ENCODE results near the gene ATXN7.

The ATXN7 gene

GRCh38 chr3:63905731-63906620 lies 42.3 kb downstream of the ATXN7 start:
- DNase-seq (ENCODE audit: low spot score): no peak

GRCh38 chr3:63908081-63908736 lies 44.5 kb downstream of the ATXN7 start:
- peak; percentile 11 for DNase-seq (ENCODE audit: low spot score)

GRCh38 chr3:63908776-63909175 lies 45.1 kb downstream of the ATXN7 start:
- DNase-seq (ENCODE audit: low spot score): no peak

GRCh38 chr3:63909431-63909830 lies 45.8 kb downstream of the ATXN7 start:
- no peak for DNase-seq (ENCODE audit: low spot score)

DNA sequence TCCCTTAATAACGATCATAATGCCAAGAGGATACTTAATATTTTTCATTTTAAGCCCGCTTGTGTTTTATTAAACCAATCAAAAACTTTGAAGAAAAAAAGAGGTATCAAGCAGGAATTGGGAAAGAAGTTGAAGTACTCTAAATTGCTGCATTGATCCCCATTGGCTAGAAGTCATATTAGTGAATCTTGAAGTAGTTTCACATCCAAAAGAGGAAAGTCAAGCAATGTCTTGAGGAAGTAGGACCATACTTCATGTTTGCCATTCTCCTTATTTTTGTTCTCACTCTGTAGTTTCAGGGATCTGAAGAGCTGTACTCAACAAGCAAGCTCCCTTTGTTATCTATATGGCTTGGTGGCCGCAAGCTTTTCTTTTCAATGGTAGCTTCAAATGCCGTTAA lies 46.3 kb downstream of the ATXN7 start:
- DNase-seq (ENCODE audit: low spot score): no peak

DNA sequence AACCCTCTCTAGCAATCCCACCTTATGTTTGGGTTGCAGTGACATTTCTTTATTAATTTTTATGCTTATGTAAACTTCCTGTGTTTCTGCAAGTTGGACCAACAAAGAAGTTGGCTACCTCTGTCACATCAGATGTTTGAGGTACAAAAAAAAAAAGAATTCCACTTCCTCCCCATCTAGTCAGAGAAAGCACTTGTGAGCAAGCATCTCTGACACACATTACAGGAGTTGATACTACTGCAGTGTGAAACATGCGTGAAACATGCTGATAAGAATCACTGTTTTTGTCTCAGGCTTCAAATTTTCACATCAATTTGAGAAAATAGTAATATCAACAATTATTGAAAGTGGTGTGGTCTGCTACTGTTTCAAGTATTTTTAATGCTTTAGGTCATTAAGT lies 47.2 kb downstream of the ATXN7 start:
- no peak for DNase-seq (ENCODE audit: low spot score)

GRCh38 chr3:63911509-63911872 lies 47.8 kb downstream of the ATXN7 start:
- no peak for DNase-seq (ENCODE audit: low spot score)

- peak; percentile 53 for DNase-seq (ENCODE audit: low spot score)
Measured at GRCh38 chr3:63911873-63912767, 48.5 kb downstream of the ATXN7 start, which contains the start of gene SCAANT1. SCAANT1 (minus strand) TSS chr3:63912383.

- peak; percentile 38 for DNase-seq (ENCODE audit: low spot score)
Measured at GRCh38 chr3:63912768-63913588, 49.3 kb downstream of the ATXN7 start.

- DNase-seq (ENCODE audit: low spot score): no peak
Measured at GRCh38 chr3:63914312-63914711, 50.6 kb downstream of the ATXN7 start.

GRCh38 chr3:63918321-63918720 lies 54.7 kb downstream of the ATXN7 start:
- DNase-seq (ENCODE audit: low spot score): no peak

DNA sequence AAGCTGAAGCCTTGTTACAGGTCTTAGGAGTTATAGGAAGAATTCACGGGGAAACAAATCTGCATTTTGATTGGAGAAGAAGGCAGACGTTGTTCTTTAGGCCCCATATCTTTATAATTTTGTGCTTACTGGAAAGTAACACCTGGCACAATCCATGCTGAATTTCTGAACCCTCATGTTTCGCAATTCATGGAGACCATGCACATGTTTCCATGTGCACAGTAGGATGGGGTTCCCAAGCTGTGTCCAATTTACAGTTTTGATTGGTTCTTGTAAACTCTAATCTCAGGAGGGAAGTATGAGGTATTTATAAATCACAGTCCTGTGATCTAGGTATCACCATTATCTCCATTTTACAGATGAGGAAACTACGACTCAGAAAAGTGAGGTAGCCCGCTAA lies 56.3 kb downstream of the ATXN7 start:
- DNase-seq (ENCODE audit: low spot score): no peak

- DNase-seq (ENCODE audit: low spot score): no peak
Measured at GRCh38 chr3:63921741-63922482, 58.2 kb downstream of the ATXN7 start.

DNA sequence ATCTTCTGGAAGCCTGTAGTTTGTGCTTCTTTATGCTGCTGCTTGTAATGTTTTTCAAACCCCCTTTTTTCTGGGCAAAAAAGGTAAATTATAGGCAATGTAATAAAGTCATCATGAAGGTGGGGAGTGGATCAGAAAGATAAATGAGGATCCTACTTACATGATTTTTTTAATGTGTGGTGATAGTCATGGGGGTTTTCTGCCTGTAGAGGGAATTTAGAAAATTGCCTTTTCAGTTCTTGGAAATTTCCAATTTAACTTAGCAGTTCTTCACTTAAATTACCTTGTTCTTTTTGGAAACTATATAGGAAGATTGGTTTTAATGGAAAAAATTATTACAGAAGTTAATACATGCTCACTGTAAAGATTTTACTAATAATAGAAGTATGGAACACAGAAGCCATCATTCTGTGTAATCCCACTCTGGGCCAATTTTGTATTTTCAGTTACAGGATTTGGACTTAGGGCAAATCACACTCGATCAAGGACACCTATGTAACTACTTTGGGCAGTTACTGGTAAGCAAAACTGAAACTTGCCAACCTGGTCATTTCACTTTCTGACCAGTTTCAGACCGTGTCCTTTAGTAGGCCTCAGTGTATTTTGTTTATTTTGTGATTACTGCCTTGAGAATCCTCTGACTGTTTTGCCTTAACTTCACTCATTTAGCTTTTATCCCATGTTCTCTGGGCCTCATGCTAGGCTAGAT lies 59.0 kb downstream of the ATXN7 start:
- DNase-seq (ENCODE audit: low spot score): no peak

GRCh38 chr3:63926309-63926708 lies 62.6 kb downstream of the ATXN7 start:
- DNase-seq (ENCODE audit: low spot score): no peak

- DNase-seq (ENCODE audit: low spot score): no peak
Measured at GRCh38 chr3:63927422-63928280, 64.0 kb downstream of the ATXN7 start.

GRCh38 chr3:63931290-63931689 lies 67.6 kb downstream of the ATXN7 start:
- no peak for DNase-seq (ENCODE audit: low spot score)

DNA sequence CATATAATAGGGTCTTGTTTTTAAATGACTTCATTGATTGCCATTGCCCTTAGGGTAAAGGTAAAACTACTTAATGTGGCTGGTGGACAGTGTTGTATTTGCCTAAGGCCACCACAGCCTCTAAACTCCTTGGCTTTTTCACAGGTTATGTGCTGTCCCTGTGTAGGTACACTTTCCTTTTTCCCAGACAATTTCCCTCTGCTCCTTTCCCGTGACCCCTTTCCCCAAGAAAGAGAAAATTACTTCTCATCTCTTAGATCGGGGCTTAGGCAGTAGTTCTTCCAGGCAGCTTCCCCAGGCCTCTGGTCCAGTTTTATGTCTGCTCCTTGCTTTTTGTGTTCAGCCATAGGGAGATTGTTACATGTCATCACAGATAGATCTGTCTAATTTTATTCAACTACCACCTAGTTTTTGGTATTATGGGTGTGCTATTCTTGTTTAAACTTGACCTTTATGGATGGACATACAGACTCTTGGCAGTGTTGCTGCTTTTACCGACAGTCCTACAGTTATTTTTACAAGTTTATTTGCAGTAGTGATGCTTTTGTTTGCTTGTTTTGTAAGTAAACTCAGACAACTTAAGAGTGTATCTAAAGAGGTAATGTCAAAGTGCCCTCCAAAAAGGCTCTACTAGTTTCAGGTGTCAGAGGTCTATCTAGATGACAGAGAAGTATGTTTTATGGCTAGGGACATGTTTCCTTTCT lies 69.0 kb downstream of the ATXN7 start:
- DNase-seq (ENCODE audit: low spot score): no peak

DNA sequence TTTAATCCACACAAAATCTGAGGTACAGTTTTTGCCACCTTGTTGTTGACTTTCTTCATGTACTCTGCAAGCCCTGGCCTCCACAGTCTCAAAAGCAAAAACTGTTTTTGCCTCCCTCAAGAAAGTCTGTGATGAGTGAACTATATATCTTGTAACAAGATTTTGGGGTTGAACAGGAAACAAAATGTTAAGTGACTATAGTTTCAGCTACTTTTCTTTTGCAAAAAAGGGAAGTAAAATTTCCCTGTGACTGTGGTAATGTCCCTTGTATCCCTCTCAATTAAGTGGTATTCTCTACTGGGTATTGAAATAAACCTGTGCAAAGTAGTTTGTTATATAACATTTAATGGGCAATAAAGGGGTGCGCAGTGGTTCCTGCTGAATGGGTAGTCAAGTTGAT lies 69.8 kb downstream of the ATXN7 start:
- DNase-seq (ENCODE audit: low spot score): no peak
